SK-N-SH (cell line): Measurements from ENCODE around the gene CAMSAP1. TPM values are rescaled to one million over a fixed set of nuclear protein-coding genes. Genes with fewer than 3 reads are reported as not detected.

Source experiments
- CTCF ChIA-PET: fragments of 300-600, 350-600 bp; formaldehyde crosslinking; extraction: SDS; loops from one replicate; lab custom pipeline; 2021; lab: Yijun Ruan, JAX
- POLR2A ChIA-PET: fragments of 350-600 bp; sonication (Branson Sonifier 250); formaldehyde crosslinking; extraction: SDS; loops from one replicate; lab custom pipeline; 2020; ENCODE audit warnings: antibody characterized with exemption, inconsistent platforms; lab: Yijun Ruan, JAX
- DNase-seq: peaks from one replicate; pipeline ENCODE4 v3.0.0; 2012
- H2AFZ ChIP-seq: fragments of 200-600 bp; sonication (generic); 2 replicates; pipeline ENCODE4 v1.8.1; 2016; ENCODE audit warnings: antibody characterized with exemption, mild to moderate bottlenecking, low read depth
- H3F3A ChIP-seq: fragments of 200-600 bp; sonication (generic); replicated peaks from 2 replicates; pipeline ENCODE3; 2016; ENCODE audit warnings: antibody characterized with exemption, mild to moderate bottlenecking; ENCODE audit not compliant: insufficient read depth
- H3K27ac ChIP-seq, 2 experiments: fragments of 200-500 bp in 1 of 2; fragments of 200-600 bp in 1 of 2; sonication (Bioruptor generic) in 1 of 2; sonication (generic), shearing (Covaris generic) in 1 of 2; 2 replicates each; pipeline versions ENCODE4 v1.5.1 to v1.6.1; 2014 to 2016; ENCODE audit warnings: low read depth in 2 of 2, inconsistent platforms in 1 of 2, low read length in 1 of 2, mild to moderate bottlenecking in 1 of 2, mixed read lengths in 1 of 2
- H3K27me3 ChIP-seq: fragments of 200-600 bp; sonication (generic), shearing (Covaris generic); 2 replicates; pipeline ENCODE4 v1.6.1; 2016; ENCODE audit warnings: mixed run types; ENCODE audit not compliant: insufficient read depth
- H3K36me3 ChIP-seq, 2 experiments: fragments of 200-500 bp in 1 of 2; fragments of 200-600 bp in 1 of 2; sonication (Bioruptor generic) in 1 of 2; sonication (generic) in 1 of 2; replicated peaks in 1 of 2; 2 replicates each; pipeline versions ENCODE3 to v1.5.1; 2014 to 2016; ENCODE audit warnings: low read length in 1 of 2, mild to moderate bottlenecking in 1 of 2; ENCODE audit not compliant: insufficient read depth in 2 of 2, control insufficient read depth in 1 of 2
- H3K4me1 ChIP-seq, 2 experiments: fragments of 200-500 bp in 1 of 2; fragments of 200-600 bp in 1 of 2; sonication (Bioruptor generic) in 1 of 2; sonication (generic), shearing (Covaris generic) in 1 of 2; 2 replicates each; pipeline versions ENCODE4 v1.5.1 to v1.6.1; 2014 to 2016; ENCODE audit warnings: low read depth in 1 of 2, low read length in 1 of 2, mixed run types in 1 of 2; ENCODE audit not compliant: insufficient read depth in 2 of 2, control insufficient read depth in 1 of 2
- H3K4me2 ChIP-seq: fragments of 200-600 bp; sonication (generic), shearing (Covaris generic); 2 replicates; pipeline ENCODE4 v1.6.1; 2017; ENCODE audit warnings: mixed run types
- H3K4me3 ChIP-seq, 2 experiments: fragments of 200-500 bp in 1 of 2; fragments of 200-600 bp in 1 of 2; sonication (Bioruptor generic) in 1 of 2; sonication (generic), shearing (Covaris generic) in 1 of 2; 2 replicates each; pipeline versions ENCODE4 v1.5.1 to v1.8.1; 2014 to 2016; ENCODE audit warnings: low read depth in 2 of 2, inconsistent platforms in 1 of 2, low read length in 1 of 2, mild to moderate bottlenecking in 1 of 2, mixed read lengths in 1 of 2, moderate library complexity in 1 of 2
- H3K79me2 ChIP-seq: fragments of 200-600 bp; sonication (generic); 2 replicates; pipeline ENCODE4 v1.8.1; 2017; ENCODE audit warnings: mild to moderate bottlenecking; ENCODE audit not compliant: insufficient read depth
- H3K9ac ChIP-seq: fragments of 200-600 bp; sonication (generic); 2 replicates; pipeline ENCODE4 v1.6.1; 2017; ENCODE audit warnings: mixed run types
- H3K9me2 ChIP-seq: fragments of 200-600 bp; sonication (generic); 2 replicates; pipeline ENCODE4 v1.6.1; 2017; ENCODE audit warnings: mixed run types
- H3K9me3 ChIP-seq: fragments of 200-600 bp; sonication (generic); 2 replicates; pipeline ENCODE4 v1.6.1; 2017; ENCODE audit warnings: mixed run types, mild to moderate bottlenecking, moderate library complexity
- H4K20me1 ChIP-seq: fragments of 200-600 bp; sonication (generic); 2 replicates; pipeline ENCODE4 v1.6.1; 2017; ENCODE audit warnings: mild to moderate bottlenecking, mixed run types; ENCODE audit not compliant: insufficient read depth
- ELF1 ChIP-seq: IDR thresholded peaks from 2 replicates; pipeline ENCODE4 v1.4.0; 2012
- EP300 ChIP-seq, 2 experiments: IDR thresholded peaks; 2 replicates each; pipeline versions ENCODE4 v1.4.0 to v1.6.1; 2012; ENCODE audit warnings: borderline replicate concordance in 1 of 2, low read depth in 1 of 2, low read length in 1 of 2
- FOSL2 ChIP-seq: IDR thresholded peaks from 2 replicates; pipeline ENCODE4 v1.4.0; 2012; ENCODE audit warnings: low read depth, mild to moderate bottlenecking, moderate library complexity, borderline replicate concordance
- FOXJ3 ChIP-seq: sonication (generic); formaldehyde crosslinking; IDR thresholded peaks from 2 replicates; pipeline ENCODE4 v1.5.1; 2020; ENCODE audit warnings: mild to moderate bottlenecking, missing genetic modification reagents
- FOXM1 ChIP-seq: IDR thresholded peaks from 2 replicates; pipeline ENCODE4 v1.4.0; 2012; ENCODE audit warnings: low read depth, mild to moderate bottlenecking
- GATA2 ChIP-seq: sonication (generic); formaldehyde crosslinking; IDR thresholded peaks from 2 replicates; pipeline ENCODE4 v1.5.0; 2020; ENCODE audit warnings: mild to moderate bottlenecking, missing genetic modification reagents
- JUND ChIP-seq: IDR thresholded peaks from 2 replicates; pipeline ENCODE4 v1.4.0; 2012
- MEF2A ChIP-seq: IDR thresholded peaks from 2 replicates; pipeline ENCODE4 v1.4.0; 2012; ENCODE audit warnings: low read depth, borderline replicate concordance
- MXI1 ChIP-seq: IDR thresholded peaks from 2 replicates; pipeline ENCODE4 v1.6.1; 2012; ENCODE audit warnings: mild to moderate bottlenecking, low read depth, low read length, improper control_type of control experiment
- NFIC ChIP-seq: IDR thresholded peaks from 2 replicates; pipeline ENCODE4 v1.4.0; 2012; ENCODE audit warnings: borderline replicate concordance
- NRF1 ChIP-seq: IDR thresholded peaks from 2 replicates; pipeline ENCODE4 v1.6.1; 2012; ENCODE audit warnings: low read depth, mild to moderate bottlenecking, low read length
- POLR2AphosphoS5 ChIP-seq: IDR thresholded peaks from 2 replicates; pipeline ENCODE4 v1.6.1; 2012; ENCODE audit warnings: low read depth, low read length
- RAD21 ChIP-seq: IDR thresholded peaks from 2 replicates; pipeline ENCODE4 v1.6.1; 2012; ENCODE audit warnings: mild to moderate bottlenecking, low read length
- RCOR1 ChIP-seq: fragments of 150-350 bp; IDR thresholded peaks from 2 replicates; pipeline ENCODE4 v1.6.1; 2017; ENCODE audit warnings: antibody characterized with exemption, low read length
- RXRA ChIP-seq: IDR thresholded peaks from 2 replicates; pipeline ENCODE4 v1.4.0; 2012; ENCODE audit warnings: low read depth, mild to moderate bottlenecking, borderline replicate concordance
- SIN3A ChIP-seq: IDR thresholded peaks from 2 replicates; pipeline ENCODE4 v1.6.1; 2012; ENCODE audit warnings: low read depth, mild to moderate bottlenecking, low read length, moderate library complexity, borderline replicate concordance
- SMC3 ChIP-seq: IDR thresholded peaks from 2 replicates; pipeline ENCODE4 v1.6.1; 2012; ENCODE audit warnings: low read depth, low read length, improper control_type of control experiment
- TCF12 ChIP-seq: IDR thresholded peaks from 2 replicates; pipeline ENCODE4 v1.4.0; 2012
- TEAD4 ChIP-seq: IDR thresholded peaks from 2 replicates; pipeline ENCODE4 v1.4.0; 2012; ENCODE audit warnings: mild to moderate bottlenecking, borderline replicate concordance; ENCODE audit not compliant: insufficient read depth
- YY1 ChIP-seq: IDR thresholded peaks from 2 replicates; pipeline ENCODE4 v1.4.0; 2012; ENCODE audit warnings: low read depth, mild to moderate bottlenecking
- whole genome bisulfite sequencing: methylation state at CpG from one replicate; pipeline ENCODE4 v1.1.6; 2017; ENCODE audit warnings: low lambda C conversion rate; 5-methylcytosine and 5-hydroxymethylcytosine counted together
- polyA plus RNA-seq, 3 experiments: library from polyadenylated mRNA; depleted of rRNA; stranded (reverse); fragments of >200 nt; gene quantifications; 2 replicates each; pipeline ENCODE4 v1.2.3, GENCODE V29; 2012
- TF ChIP-seq, protein P1 (sequence below): fragments of 150-350 bp; IDR thresholded peaks from 2 replicates; pipeline ENCODE4 v1.6.1; 2016; ENCODE audit warnings: mild to moderate bottlenecking, low read depth, low read length
- TF ChIP-seq, protein P2 (sequence below): fragments of 200-600 bp; sonication (generic); IDR thresholded peaks from 2 replicates; pipeline ENCODE4 v1.6.1; 2017; ENCODE audit warnings: antibody characterized with exemption, mild to moderate bottlenecking, moderate library complexity
- TF ChIP-seq, protein P3 (sequence below): IDR thresholded peaks from 2 replicates; pipeline ENCODE4 v1.4.0; 2012; ENCODE audit warnings: low read depth, borderline replicate concordance

CAMSAP1 gene
- polyA plus RNA-seq, 1 of the 3 experiments (the other 2 are of a cell fraction) = 8.9 TPM

DNA sequence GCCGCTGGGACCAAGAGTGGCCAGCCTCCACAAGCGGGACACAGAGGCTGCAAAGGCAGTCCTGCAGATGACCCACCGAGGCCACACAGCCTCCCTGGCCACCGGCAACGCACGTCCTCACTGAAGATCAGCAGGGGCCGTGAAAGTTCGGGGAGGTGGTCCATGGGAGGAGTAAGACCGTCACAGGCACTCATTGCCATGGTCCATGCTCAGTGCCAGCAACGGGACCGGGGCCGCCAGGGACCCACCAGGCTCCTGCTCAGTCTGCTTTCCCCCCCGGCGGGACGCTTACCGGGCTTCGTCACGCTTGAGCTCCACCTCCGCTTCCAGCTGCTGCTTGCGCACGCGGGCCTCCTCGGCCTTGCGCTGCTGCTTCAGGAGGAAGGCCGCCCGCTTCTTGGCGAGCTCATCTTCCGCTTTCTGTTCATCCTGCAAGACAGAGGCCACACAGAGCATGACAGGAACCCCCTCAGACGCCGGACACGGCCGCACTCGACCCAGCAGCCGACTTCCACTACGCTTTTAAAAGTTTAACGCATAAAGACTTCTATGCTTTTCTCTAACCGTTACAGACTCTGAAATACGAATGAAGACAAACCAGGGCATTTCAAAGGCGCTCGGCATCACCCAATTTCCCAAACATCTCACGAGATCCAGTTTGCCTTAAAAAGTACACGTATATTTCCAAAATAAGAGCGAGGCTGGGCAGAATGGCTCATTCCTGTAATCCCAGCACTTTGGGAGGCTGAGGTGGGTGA, 88.4 kb downstream of the CAMSAP1 start:
- Histone ChIP-seq H3K27me3 (no peaks in the 10 kb centered on the region), H3K36me3 (peaks cover 30 to 78% of the 10 kb centered on the region in 2 experiments), H3K4me1 (no peaks in the 10 kb centered on the region), H3K27ac (no peak overlapping the region), H3K4me2 (no peak overlapping the region), H2AFZ (no peak overlapping the region), H3K9me3 (no peaks in the 10 kb centered on the region), H3K79me2 (peaks cover 4% of the 10 kb centered on the region; the same call in 1 of the 2 replicates), H3F3A (no peaks in the 10 kb centered on the region), H3K4me3 (no peak overlapping the region), H3K9ac (no peak overlapping the region), H4K20me1 (no peaks in the 10 kb centered on the region), H3K9me2 (no peaks in the 10 kb centered on the region)
- TF ChIP-seq RAD21 = no peak
- TF ChIP-seq FOXM1 = no peak
- no peak for TF ChIP-seq JUND
- TF ChIP-seq NFIC = no peak
- TF ChIP-seq GATA2 (CRISPR knock-in tag) = no peak
- no peak for TF ChIP-seq ELF1
- no peak for TF ChIP-seq EP300 (IDR thresholded peaks at IDR 0.05; ENCODE audit: borderline replicate concordance in 1 of 2, low read depth in 1 of 2, low read length in 1 of 2)
- TF ChIP-seq, protein P1, sequence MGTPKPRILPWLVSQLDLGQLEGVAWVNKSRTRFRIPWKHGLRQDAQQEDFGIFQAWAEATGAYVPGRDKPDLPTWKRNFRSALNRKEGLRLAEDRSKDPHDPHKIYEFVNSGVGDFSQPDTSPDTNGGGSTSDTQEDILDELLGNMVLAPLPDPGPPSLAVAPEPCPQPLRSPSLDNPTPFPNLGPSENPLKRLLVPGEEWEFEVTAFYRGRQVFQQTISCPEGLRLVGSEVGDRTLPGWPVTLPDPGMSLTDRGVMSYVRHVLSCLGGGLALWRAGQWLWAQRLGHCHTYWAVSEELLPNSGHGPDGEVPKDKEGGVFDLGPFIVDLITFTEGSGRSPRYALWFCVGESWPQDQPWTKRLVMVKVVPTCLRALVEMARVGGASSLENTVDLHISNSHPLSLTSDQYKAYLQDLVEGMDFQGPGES = no peak
- no peak for TF ChIP-seq TCF12
- no peak for TF ChIP-seq RCOR1
- TF ChIP-seq YY1 = no peak
- TF ChIP-seq NRF1 = no peak
- TF ChIP-seq MEF2A = no peak
- TF ChIP-seq SMC3 = no peak
- no peak for TF ChIP-seq FOXJ3 (CRISPR knock-in tag)
- no peak for DNase-seq
- CTCF ChIA-PET = no interaction called here
- POLR2A ChIA-PET = no interaction called here
- 96% methylated on average over 39 of the region's 43 CpGs for WGBS

DNA sequence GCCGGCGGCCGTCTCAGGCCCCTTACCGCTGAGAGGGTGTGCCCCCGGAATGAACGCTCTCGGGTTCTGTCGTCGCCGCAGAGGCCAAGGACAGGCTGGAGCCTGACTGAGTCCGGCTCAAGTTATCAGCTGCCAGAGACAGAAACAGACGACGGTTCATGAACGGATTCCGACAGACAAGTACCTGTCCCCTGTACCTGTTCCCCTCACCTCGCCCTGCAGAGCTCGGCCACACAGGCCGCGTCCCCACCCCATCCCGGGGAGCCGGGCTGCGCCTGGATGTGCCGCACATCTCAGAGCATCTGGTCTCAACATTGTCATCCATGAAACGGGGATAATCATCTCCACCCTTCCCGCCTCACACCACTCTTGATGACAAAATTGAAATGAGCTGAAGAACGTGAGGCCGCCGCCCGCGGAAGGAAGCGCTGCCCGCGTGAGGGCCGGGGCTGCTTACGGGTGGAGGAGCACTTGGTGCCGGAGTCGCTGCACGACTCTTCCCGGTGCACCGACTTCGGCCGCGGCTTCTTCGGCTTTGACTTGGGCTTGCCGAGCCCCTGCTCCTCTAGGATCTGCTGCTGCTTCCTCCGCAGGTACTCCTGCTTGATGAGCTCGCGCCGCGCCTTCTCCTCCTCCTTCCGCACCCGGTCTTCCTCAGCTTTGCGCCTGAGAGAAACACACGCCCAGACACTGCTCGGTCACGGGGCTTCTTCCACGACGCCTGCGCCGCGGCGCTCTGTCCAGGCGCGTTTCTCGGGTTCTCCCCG, 89.2 kb downstream of the CAMSAP1 start:
- Histone ChIP-seq H3K36me3 (peaks cover 26 to 78% of the 10 kb centered on the region in 2 experiments), H3K9me3 (no peaks in the 10 kb centered on the region), H3K27ac (no peak overlapping the region), H3K27me3 (no peaks in the 10 kb centered on the region), H3K4me2 (no peak overlapping the region), H2AFZ (no peak overlapping the region), H3F3A (no peaks in the 10 kb centered on the region), H3K79me2 (peaks cover 4% of the 10 kb centered on the region; the same call in 1 of the 2 replicates), H3K4me1 (no peaks in the 10 kb centered on the region), H3K9ac (no peak overlapping the region), H4K20me1 (no peaks in the 10 kb centered on the region), H3K9me2 (no peaks in the 10 kb centered on the region), H3K4me3 (no peak overlapping the region)
- DNase-seq = no peak
- WGBS = 96% methylated on average over 66 of the region's 66 CpGs
- CTCF ChIA-PET = interaction anchor here (0.9 kb wide), 1 partner anchor 21 kb away, joined by 5 read pairs; no protein-coding TSS in a partner anchor
- POLR2A ChIA-PET = no interaction called here
- TF ChIP-seq, protein P2, sequence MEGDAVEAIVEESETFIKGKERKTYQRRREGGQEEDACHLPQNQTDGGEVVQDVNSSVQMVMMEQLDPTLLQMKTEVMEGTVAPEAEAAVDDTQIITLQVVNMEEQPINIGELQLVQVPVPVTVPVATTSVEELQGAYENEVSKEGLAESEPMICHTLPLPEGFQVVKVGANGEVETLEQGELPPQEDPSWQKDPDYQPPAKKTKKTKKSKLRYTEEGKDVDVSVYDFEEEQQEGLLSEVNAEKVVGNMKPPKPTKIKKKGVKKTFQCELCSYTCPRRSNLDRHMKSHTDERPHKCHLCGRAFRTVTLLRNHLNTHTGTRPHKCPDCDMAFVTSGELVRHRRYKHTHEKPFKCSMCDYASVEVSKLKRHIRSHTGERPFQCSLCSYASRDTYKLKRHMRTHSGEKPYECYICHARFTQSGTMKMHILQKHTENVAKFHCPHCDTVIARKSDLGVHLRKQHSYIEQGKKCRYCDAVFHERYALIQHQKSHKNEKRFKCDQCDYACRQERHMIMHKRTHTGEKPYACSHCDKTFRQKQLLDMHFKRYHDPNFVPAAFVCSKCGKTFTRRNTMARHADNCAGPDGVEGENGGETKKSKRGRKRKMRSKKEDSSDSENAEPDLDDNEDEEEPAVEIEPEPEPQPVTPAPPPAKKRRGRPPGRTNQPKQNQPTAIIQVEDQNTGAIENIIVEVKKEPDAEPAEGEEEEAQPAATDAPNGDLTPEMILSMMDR = no peak
- no peak for TF ChIP-seq MXI1
- no peak for TF ChIP-seq SMC3
- TF ChIP-seq, protein P3, sequence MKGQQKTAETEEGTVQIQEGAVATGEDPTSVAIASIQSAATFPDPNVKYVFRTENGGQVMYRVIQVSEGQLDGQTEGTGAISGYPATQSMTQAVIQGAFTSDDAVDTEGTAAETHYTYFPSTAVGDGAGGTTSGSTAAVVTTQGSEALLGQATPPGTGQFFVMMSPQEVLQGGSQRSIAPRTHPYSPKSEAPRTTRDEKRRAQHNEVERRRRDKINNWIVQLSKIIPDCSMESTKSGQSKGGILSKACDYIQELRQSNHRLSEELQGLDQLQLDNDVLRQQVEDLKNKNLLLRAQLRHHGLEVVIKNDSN = no peak
- no peak for TF ChIP-seq TCF12
- TF ChIP-seq RXRA = no peak
- no peak for TF ChIP-seq POLR2AphosphoS5
- no peak for TF ChIP-seq FOSL2
- no peak for TF ChIP-seq TEAD4
- TF ChIP-seq GATA2 (CRISPR knock-in tag) = no peak
- TF ChIP-seq, protein P1 = no peak
- TF ChIP-seq SIN3A = no peak
